Hematopoietic multipotent progenitor cell treated with erythropoietin and hydrocortisone succinate and interleukin-3 and kit ligand, for 17 days (in vitro differentiated cells): ENCODE measurements around the gene KIF26B.
"Not testable (repeated sequence)": the region's sequence is repeated elsewhere in the genome, so short reads cannot be mapped to it uniquely, and the experiment has no call there.

Experiments
- DNase-seq: peaks from one replicate; pipeline ENCODE4 v3.0.0-alpha.2; 2015; ENCODE audit warnings: low spot score

Gene KIF26B

DNA sequence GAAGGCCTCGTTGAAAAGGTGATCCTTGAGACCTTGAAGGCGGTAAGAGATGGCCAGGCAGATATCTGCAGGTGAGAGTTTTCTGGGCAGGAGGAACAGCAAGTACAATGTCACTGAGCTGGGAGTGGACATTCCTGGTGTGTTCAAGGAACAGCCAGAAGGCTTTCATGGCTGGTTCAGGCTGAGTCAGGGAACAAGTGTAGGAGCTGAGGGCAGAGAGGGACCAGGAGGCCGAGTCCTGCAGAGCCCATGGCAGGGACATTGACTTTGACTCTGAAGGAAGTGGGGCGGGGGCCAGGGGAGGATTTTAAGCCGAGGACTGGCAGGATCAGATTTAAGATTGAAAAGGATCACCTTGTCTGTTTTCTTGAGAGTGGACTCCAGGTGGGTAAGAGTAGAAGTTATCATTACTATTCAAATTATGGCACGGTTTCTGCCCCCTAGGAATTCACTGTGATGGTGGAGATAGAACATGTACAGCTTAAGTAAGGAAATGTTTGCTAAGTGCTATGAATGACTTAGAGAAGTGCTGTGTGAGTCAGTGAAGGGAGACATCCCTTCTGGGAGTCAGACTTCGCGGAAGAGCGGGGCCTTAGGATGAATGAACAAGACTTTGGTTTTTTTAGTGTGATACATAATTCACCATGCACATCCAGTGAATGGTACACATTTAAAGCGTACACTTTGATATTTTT, 202.3 kb downstream of the KIF26B start:
- no peak for DNase-seq

DNA sequence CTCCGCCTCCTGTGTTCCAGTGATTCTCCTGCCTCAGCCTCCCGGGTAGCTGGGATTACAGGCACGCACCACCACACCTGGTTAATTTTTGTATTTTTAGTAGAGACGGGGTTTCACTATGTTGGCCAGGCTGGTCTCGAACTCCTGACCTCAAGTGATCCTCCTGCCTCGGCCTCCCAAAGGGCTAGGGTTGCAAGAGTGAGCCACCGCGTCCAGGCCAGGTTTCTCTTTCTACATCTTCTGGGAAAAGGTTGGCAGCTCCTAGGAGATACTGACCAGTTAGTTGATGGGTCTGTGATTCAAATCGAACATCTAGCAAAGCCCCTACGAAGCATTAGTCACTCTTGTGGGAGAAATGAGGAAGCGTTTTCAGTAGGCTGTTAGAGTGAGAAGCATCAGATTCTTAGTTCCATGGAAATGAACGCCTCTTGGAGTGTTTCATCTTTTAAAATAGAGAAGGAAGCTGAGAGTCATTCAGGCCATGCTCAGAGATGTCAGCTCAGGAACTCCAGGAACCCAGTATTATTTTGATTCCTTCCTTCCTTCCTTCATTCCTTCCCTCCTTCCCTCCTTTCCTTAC, 204.4 kb downstream of the KIF26B start:
- not testable (repeated sequence) for DNase-seq

DNA sequence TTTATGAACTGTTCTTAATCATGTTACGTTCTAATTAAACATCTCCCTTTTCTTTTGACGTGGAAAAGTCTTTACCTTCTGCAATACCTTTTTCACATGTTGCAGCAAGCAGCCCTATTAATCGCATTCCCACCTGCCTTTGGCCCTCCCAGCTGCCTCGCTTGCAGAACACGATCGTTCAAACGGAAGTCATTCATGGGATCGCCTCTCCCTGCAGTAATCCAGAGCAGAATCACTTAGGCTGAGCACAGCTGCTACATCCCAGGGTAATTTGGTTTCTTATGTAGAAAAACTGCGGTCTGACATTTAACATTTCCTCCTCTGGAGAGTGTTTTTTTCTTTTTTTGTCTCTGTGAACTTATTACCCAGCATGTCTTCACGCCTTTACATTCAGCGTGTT, 206.3 kb downstream of the KIF26B start:
- no peak for DNase-seq

DNA sequence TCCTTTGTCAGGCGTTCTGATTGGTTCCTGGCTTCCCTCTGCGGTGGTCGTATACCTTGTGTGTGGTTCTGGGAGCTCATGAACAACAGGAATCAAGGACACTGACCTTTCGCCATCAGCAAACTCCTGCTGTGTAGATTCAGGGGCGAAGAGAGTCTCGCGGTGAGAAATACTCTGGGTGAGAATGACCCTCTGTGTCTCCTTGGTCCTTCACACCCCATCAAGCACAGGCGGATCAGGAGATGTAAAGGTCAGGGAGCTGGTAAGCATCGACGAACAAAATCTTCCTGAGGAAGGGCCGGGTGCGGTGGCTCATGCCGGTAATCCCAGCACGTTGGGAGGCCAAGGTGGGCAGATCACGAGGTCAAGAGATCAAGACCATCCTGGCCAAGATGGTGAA, 207.2 kb downstream of the KIF26B start:
- DNase-seq = no peak

DNA sequence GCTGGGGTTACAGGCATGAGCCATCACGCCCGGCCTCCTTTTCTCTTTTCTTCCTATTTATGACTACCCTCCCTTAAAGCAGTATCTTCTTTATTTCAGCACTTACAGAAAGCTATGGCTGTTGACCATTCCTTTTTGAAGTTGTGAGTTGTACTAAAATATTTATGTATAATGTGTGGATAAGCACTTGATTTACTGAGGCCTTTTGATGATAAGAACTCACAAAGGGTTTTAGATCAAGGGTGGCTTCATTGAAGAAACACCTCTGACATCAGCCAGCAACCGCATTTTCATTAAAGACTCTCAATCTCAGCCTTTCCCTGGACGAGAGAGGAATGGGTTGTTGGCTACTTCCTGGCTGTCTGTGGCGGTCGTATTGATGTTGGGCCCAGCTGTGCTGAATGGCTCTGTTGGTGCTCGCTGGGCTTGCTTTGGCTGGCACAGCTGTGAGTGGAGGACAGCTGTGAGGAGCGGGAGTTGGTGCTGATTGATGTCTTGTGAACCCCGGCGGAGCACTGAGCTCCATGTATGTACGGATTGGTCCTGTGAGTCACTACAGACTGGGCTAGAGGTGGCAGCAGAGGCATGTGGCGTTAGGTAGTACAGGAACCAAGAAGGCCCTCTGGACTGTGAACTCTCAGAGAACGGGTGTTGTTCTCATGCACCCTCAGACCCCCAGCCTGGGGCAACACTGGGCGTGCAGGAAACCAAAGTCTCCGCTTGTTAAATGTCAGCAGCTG, 208.8 kb downstream of the KIF26B start:
- no peak for DNase-seq

DNA sequence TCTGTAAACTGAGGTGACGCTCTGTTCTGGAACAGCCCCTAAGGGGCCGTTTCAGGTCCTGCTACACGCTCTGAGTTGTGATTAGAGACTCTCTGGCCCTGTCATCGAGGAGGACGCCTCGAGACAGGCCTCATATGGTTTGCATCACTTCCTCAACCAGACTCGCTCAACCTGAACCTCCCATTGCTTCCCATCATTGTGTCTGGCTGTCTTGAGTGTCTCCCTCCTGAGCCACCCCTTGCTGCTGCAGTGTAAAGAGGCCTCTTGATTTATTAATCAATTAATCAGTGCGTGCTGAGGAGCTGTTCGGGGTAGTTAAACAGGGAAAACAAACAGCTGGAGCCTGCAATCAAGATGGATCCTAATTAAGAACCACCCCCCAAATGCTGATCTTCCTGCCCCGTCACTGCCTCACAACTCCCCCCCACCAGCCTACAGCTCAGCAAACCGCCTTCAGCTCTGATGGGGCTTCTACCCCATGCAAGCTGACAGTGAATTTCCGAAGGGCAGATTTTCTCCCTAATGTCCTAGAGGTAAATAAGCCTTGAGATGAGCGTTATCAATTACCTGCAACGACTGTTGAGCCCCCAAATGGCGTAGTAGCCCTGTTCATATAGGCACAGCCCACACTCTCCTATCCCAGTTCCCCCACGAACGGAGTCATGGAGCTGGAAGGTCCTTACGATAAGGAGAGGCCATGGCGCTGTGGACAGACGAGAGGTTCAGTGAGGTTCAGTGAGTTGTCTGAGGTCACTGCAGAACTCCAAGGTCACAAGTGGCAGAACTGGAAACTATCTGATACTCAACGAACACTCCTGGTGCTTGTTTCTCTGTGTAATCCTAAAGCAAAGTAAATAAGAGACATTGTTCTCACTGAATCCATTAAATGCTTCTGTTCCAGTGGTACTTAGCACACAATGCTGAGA, 210.6 kb downstream of the KIF26B start:
- DNase-seq = no peak

DNA sequence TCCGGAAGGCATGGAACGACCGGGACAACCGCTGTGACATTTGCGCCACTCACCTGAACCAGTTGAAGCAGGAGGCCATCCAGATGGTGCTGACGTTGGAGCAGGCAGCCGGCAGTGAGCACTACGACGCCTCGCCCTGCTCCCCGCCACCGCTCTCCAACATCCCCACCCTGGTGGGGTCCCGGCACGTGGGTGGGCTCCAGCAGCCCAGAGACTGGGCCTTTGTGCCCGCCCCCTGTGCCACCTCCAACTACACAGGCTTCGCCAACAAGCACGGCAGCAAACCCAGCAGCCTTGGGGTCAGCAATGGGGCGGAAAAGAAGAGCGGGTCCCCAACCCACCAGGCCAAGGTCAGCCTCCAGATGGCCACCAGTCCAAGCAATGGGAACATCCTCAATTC, 212.1 kb downstream of the KIF26B start:
- no peak for DNase-seq

DNA sequence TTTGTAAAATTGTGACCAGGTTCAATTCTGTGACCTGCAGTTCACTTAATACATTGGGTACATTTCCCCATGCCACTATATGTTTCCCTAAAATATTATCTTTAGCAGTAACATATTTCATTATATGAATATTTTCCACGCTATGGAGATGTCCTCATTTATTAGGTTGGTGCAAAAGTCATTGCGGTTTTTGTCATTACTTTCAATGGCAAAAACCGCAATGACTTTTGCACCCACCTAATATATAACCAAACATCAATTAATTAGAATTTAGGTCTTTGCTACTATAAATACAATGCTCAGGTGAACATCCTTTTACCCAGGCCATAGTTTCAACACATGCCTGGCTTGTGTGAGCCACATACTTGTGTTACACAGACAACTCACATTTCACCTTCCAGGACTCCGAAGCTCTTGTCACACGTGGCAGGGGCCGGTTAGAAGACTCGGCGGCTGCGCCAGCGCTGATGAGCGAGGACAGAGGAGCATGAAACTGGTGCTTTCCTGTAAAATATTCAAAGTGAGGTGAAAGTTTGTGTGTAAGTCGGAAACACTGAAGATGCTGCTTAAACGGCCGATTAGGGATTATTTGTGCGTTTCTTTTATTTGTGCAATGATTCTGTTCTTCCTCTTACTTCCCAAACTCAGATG, 215.5 kb downstream of the KIF26B start:
- no peak for DNase-seq

DNA sequence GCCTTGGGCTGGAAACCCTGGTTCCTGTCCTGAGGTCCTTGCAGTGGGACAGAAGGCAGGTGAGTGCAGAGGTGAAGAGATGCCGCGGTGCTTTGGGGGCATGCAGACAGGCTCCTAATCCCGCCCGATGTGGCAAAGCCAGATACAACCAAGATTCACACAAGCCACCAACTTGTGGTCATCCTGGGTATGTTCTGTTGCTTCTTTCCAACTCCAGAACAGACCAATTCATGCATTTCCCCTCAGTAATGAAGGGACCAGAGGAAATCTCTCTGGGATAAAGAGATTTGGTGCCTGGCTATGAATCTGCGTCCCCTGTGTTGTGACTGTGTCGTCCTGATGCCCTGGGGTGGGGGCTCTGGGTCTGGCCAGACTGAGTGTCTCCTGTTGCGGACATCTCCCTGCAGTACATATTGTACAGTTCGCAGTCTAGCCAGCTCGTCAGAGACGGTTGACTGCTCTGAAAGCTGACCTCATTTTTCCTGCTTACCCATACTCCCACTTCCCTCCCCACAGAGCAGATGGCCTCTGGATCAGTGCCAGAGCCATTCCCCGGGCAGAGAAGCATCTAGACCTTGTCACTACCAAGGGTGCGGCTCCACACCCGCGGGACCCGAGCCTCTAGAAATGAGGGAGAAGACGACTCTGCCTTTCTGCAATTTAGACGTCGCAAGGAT, 216.3 kb downstream of the KIF26B start:
- no peak for DNase-seq

DNA sequence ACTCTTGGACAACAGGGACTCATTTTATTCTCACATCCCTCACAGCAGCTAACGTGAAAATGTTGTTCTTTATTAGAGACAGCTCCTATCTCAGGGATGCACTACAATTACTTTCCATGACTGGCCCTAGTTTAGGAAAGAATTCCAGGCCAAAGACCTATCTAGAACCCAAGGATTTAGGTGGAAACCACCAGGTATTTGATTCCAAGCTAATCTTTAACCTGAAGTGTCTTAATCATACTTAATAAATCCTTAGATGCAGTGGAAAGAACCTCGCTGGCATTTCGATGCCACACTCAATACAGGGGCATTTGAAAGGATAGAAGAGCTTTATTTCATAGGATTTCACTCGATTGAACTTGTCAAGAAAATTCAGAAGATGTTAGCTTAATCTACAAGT, 218.3 kb downstream of the KIF26B start:
- DNase-seq = no peak

DNA sequence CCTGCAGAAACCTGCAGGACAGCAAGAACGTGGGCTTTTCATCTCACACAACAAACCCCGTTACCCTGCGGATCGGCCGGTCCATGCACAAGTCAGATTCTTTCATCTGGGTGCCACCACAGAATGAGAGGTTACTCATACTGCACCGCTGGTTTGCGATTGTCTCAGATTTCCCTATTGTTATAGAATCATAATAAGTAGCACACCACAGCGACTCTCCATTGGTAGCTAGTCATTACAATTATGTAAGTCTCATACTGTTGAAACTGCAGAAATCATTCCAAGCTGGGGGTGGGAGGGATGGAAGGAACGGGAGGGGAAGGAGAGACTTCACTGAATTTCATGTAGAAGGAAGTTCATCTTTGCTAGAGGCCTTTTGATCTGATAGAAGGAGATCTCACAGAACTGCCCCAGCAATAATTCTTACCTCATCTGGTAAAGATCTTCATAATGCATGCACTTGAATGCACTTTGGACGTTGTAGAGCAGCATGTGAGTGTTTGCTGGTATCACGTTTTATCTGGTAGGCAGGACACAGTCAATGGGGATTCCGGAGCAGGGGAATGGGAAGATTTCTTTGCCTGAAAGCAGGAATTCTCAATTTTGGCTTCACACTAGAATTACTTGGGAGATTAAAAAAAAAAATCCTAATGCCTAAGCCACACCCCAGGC, 221.1 kb downstream of the KIF26B start:
- no peak for DNase-seq

DNA sequence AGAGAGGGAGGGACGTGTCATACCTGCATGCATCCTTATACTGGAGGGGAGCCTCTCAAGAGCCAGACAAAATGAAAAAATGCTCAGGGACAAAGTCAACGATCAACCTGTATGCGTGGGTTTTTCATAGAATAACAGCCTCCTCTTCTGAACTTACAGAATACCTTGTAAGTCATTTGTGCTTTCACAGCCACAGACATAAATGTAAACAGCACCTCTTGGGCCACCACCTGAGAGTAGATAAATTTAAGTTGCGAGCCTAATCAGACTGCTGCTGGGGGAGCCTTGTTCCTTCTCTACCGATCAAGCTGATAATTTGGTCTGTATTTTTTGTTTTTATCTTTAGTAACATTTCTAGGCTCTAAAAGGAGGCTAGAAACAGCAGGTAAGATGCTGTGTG, 223.1 kb downstream of the KIF26B start:
- no peak for DNase-seq

DNA sequence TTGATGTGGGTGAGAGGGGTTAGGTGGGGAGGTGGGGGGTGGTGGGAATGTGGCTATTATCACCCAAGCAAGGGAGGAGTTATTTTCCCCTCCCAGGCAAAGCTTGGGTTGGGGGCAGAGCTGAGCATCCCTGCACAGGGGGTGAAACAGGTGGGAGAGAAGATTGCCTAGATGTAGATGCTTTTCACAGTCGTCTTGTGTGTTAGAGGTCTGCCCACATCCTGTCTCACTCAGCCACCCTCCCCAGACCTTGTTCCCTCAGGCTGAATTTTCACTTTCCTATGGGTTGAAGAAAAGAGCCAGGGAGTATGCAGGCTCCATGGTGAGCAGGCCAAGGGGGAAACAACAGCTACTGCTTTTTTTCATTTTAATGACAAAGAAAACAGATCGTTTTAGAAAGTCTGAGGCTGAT, 223.5 kb downstream of the KIF26B start:
- no peak for DNase-seq

DNA sequence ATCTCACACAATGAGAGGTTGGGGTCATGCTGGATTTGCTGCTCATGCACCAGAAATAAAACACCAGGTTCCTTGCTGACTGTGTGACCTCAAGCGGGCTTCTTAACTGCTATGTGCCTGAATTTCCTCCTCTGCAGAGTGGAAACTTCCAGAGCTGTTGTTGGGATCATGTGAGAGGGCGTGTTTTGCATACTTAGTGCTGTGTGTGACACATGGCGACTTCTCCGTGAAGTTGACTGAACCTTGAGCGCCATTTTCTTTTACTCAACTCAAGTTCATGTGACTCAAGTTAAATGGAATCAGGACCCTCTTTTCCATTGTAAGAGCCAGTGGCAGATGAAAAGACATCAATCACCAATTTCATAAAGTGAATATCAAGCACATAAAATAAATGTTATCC, 224.0 kb downstream of the KIF26B start:
- no peak for DNase-seq

DNA sequence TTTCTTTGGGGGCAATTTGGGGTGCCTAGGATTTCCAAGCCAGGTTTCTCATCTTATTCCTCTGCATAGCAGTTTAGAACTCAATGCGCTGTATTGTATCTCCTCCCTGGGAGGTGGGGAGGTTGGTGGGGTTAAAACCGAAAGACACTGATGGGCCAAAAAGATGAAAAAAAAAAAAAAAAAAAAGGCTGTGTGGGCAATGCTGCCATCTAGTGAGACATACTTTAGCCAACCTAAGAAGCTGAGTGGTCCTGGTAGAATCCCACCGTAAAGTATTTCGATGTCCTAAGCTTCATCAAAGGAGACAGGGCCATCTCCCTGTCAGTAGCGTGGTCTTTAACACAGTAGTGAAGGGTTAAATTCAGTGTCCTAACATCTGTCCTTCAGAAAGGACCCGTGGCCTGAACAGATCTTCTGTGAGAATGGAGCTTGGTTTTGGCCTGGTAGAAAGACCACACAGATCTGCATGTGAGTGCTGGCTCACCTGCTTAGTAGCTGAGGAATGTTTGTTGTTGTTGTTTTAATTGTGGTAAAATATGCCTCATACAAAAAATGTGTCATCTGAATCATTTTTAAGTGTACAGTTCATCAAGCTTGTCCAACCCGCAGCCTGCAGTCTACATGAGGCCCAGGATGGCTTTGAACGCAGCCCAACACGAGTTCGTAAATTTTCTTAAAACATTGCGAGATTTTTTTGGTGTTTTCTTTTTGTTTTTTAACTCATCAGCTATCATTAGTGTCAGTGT, 226.2 kb downstream of the KIF26B start:
- no peak for DNase-seq

DNA sequence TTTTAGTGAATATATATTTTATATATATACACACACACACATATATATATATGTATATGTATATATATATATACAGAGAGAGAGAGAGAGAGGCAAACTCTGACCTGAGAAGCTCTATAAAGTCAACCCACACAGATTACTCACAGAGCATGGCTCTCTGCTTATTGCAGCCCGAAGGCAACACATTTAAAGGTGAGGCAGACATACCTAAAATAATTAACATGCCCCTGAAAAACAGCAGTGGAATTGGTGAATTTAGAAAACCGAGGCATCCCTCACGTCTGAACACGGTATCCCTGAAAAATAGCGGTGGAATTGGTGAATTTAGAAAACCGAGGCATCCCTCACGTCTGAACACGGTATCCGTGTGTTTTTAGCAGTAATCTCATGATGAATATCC, 228.2 kb downstream of the KIF26B start:
- no peak for DNase-seq

DNA sequence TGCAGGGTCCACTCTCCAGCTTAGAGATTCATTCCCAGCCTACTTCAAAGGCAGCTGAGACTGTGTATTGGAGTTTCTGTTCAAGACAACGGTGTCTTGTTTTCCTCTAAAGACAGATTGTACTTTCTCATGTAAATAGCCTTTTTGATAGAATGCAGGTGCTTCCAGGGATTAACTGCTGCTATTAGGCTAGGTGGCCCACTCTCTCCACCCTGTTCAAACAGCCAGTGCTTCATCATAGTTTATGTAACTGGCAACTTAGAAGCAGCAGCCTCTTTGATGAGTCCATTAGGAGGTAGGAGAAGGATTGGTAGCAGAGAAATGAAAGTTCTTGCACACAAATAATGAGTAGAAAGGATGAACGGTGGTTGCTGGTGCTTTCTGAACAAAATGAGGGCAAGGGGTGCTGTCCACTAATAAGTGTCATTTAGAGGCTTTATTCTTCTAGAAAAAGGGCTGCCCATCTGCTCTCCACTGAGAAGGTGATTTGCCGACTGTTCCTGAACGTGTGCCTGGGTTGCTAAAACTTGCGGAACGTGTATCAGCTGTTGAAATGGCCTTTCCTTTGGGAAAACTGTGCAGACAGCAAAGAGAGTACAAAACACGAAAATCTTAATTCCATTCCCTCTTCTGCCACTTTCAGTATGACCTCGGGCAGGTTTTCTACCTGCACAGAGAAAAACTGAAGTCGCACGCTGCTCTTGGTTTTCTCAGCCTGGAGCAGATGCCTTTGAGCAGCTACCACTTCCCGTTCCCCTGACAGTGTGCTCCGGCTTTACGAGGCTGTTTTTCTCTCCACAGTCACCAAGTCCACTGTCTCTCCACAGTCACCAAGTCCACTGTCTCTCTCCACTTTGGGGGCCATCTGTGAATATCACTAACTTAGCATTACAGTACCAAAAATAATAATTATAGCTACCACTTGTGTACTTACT, 228.9 kb downstream of the KIF26B start:
- DNase-seq = no peak

DNA sequence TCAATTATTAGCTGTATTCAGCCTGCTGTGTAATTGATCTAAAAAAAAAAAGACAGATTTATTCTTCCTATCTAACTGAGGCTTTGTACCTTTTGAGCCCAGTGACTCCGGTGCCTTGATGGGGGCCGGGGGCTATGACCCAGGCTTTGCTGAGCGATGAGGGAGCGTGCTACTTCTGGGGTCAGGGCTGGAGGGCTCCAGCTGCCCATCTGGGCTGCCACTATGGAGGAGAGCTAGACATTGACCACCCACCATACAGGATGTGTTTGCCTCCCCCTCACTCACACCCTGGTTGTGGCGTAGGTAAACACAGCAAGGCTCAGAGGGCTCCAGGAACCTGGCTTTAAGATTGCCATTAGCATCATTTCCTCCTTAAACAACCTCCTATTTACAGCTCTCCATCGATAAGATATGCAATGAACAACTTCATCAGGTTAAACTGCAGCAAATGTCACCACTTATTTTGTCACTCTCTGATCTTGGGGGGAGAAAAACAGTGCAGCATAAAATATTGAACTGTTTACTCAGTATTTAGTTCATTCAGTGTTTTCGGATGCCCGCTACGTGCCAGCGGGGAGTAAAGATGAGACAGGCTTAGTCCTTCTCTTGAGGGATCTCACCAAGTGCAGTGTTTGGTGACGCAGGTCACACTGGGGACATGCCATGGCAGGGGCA, 231.6 kb downstream of the KIF26B start:
- no peak for DNase-seq
